SK-N-SH treated with all-trans-retinoic acid at 6 μM for 48 hours (cell line): ENCODE results near the gene HELQ.
"Not testable (repeated sequence)": the region's sequence is repeated elsewhere in the genome, so short reads cannot be mapped to it uniquely, and the experiment has no call there.

Source experiments
- ATAC-seq: fragments of 200-7000 bp; cut with Tn5 transposase; 3 replicates; pipeline ENCODE4 v1.9.1; 2020; ENCODE audit warnings: mild to moderate bottlenecking, moderate library complexity
- BACH2 ChIP-seq: fragments of 250-450 bp; sonication (Bioruptor Pico); IDR thresholded peaks from 2 replicates; pipeline ENCODE4 v1.9.0; 2021; ENCODE audit warnings: mild to moderate bottlenecking, borderline replicate concordance
- CSDC2 ChIP-seq: fragments of 250-450 bp; sonication (Bioruptor Pico); IDR thresholded peaks from 2 replicates; pipeline ENCODE4 v1.5.0; 2020; ENCODE audit warnings: mild to moderate bottlenecking, moderate library complexity
- ESRRG ChIP-seq: fragments of 250-450 bp; sonication (Bioruptor Pico); IDR thresholded peaks from 2 replicates; pipeline ENCODE4 v1.6.1; 2021; ENCODE audit warnings: mild to moderate bottlenecking
- GLIS3 ChIP-seq: fragments of 250-450 bp; sonication (Bioruptor Pico); IDR thresholded peaks from 2 replicates; pipeline ENCODE4 v1.5.0; 2020; ENCODE audit warnings: mild to moderate bottlenecking, moderate library complexity
- ISL1 ChIP-seq: fragments of 250-450 bp; sonication (Bioruptor Pico); IDR thresholded peaks from 2 replicates; pipeline ENCODE4 v2.1.2; 2022; ENCODE audit warnings: mild to moderate bottlenecking, moderate library complexity
- OSR1 ChIP-seq: fragments of 250-450 bp; sonication (Bioruptor Pico); IDR thresholded peaks from 2 replicates; pipeline ENCODE4 v1.8.0; 2022; ENCODE audit warnings: moderate library complexity, mild to moderate bottlenecking, inconsistent platforms
- PPARA ChIP-seq: fragments of 250-450 bp; sonication (Bioruptor Pico); IDR thresholded peaks from 2 replicates; pipeline ENCODE4 v1.5.0; 2020; ENCODE audit warnings: mild to moderate bottlenecking, borderline replicate concordance
- RARB ChIP-seq: fragments of 250-450 bp; sonication (Bioruptor Pico); IDR thresholded peaks from 2 replicates; pipeline ENCODE4 v1.8.0; 2021; ENCODE audit warnings: mild to moderate bottlenecking, moderate library complexity
- SNAI2 ChIP-seq: fragments of 250-450 bp; sonication (Bioruptor Pico); IDR thresholded peaks from 2 replicates; pipeline ENCODE4 v1.5.0; 2020; ENCODE audit warnings: mild to moderate bottlenecking, moderate library complexity
- TCF4 ChIP-seq: fragments of 250-450 bp; sonication (Bioruptor Pico); IDR thresholded peaks from 2 replicates; pipeline ENCODE4 v1.8.0; 2021; ENCODE audit warnings: mild to moderate bottlenecking, moderate library complexity, borderline replicate concordance
- TOX ChIP-seq: fragments of 250-450 bp; sonication (Bioruptor Pico); IDR thresholded peaks from 2 replicates; pipeline ENCODE4 v1.8.0; 2021; ENCODE audit warnings: mild to moderate bottlenecking, moderate library complexity, borderline replicate concordance
- ZC3H10 ChIP-seq: fragments of 250-450 bp; sonication (Bioruptor Pico); IDR thresholded peaks from 2 replicates; pipeline ENCODE4 v1.5.1; 2021; ENCODE audit warnings: mild to moderate bottlenecking, moderate library complexity
- ZFP3 ChIP-seq: fragments of 250-450 bp; sonication (Bioruptor Pico); IDR thresholded peaks from 2 replicates; pipeline ENCODE4 v1.5.0; 2020; ENCODE audit warnings: mild to moderate bottlenecking, moderate library complexity
- ZFP30 ChIP-seq: fragments of 450-650 bp; formaldehyde crosslinking; IDR thresholded peaks from 2 replicates; pipeline ENCODE4 v1.5.0; 2022; ENCODE audit warnings: mild to moderate bottlenecking, moderate library complexity
- ZNF70 ChIP-seq: fragments of 450-650 bp; formaldehyde crosslinking; IDR thresholded peaks from 2 replicates; pipeline ENCODE4 v1.5.0; 2020; ENCODE audit warnings: mild to moderate bottlenecking, moderate library complexity
- ZNF8 ChIP-seq: fragments of 450-650 bp; formaldehyde crosslinking; IDR thresholded peaks from 2 replicates; pipeline ENCODE4 v1.5.0; 2020; ENCODE audit warnings: mild to moderate bottlenecking, moderate library complexity
- TF ChIP-seq, protein P1 (sequence below): fragments of 250-450 bp; sonication (Bioruptor Pico); IDR thresholded peaks from 2 replicates; pipeline ENCODE4 v1.8.0; 2021; ENCODE audit warnings: low read depth, mild to moderate bottlenecking, moderate library complexity, borderline replicate concordance
- TF ChIP-seq, protein P2 (sequence below): fragments of 250-450 bp; sonication (Bioruptor Pico); IDR thresholded peaks from 2 replicates; pipeline ENCODE4 v1.5.1; 2020; ENCODE audit warnings: low read depth, mild to moderate bottlenecking, moderate library complexity
- TF ChIP-seq, protein P3 (sequence below): fragments of 250-450 bp; sonication (Bioruptor Pico); IDR thresholded peaks from 2 replicates; pipeline ENCODE4 v1.5.1; 2021; ENCODE audit warnings: mild to moderate bottlenecking, moderate library complexity
- TF ChIP-seq, protein P4 (sequence below): fragments of 250-450 bp; sonication (Bioruptor Pico); IDR thresholded peaks from 2 replicates; pipeline ENCODE4 v1.5.0; 2020; ENCODE audit warnings: mild to moderate bottlenecking, moderate library complexity
- TF ChIP-seq, protein P5 (sequence below): fragments of 250-450 bp; sonication (Bioruptor Pico); IDR thresholded peaks from 2 replicates; pipeline ENCODE4 v1.8.0; 2020; ENCODE audit warnings: mild to moderate bottlenecking, moderate library complexity, borderline replicate concordance

Gene HELQ

DNA sequence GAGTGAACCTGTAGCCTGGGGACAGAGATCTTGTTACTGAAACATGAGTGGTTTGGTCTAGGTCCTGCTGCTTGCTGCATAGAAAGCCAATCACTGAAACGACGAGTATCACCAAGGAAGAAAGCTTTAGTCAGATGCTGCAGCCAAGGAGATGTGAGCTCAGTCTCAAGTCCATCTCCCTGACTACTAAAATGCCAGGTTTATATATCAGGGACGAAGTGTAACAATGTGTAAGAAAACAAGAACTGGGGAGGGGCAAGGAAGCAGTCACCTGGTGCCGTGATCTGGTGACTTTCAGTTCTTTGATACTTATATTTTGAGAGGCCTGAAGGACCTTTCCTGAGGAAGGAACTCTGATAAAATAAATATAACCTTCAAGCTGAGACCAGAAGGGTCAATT is 48.9 kb upstream of the HELQ start (continued):
- no peak for TF ChIP-seq BACH2 (CRISPR knock-in tag)
- TF ChIP-seq, all 23 proteins: peak for 0

DNA sequence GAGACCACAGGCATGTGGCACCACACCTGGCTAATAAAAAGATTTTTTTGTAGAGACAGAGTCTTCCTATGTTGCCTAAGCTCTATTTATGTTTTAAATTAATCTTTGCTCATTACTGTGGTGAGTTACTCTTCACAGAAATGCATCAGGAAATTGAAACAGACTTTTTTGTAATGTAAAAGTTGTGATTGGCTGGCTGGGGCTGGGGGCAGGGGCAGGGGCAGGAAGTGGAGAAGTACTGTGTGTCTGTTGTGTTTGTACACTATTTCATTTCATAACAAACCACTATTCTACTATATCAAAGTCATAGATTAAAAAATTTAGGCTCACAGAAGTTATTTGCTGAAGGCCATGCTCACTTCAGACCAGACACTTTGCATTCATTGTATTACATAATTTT is 48.4 kb upstream of the HELQ start:
- no peak for ATAC-seq
- TF ChIP-seq OSR1 (CRISPR knock-in tag): no peak
- TF ChIP-seq, protein P1, sequence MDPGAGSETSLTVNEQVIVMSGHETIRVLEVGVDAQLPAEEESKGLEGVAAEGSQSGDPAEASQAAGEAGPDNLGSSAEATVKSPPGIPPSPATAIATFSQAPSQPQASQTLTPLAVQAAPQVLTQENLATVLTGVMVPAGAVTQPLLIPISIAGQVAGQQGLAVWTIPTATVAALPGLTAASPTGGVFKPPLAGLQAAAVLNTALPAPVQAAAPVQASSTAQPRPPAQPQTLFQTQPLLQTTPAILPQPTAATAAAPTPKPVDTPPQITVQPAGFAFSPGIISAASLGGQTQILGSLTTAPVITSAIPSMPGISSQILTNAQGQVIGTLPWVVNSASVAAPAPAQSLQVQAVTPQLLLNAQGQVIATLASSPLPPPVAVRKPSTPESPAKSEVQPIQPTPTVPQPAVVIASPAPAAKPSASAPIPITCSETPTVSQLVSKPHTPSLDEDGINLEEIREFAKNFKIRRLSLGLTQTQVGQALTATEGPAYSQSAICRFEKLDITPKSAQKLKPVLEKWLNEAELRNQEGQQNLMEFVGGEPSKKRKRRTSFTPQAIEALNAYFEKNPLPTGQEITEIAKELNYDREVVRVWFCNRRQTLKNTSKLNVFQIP: no peak
- TF ChIP-seq CSDC2 (CRISPR knock-in tag): no peak
- TF ChIP-seq TOX (CRISPR knock-in tag): no peak
- no peak for TF ChIP-seq SNAI2 (CRISPR knock-in tag)
- TF ChIP-seq ZFP30: no peak
- TF ChIP-seq, protein P2, sequence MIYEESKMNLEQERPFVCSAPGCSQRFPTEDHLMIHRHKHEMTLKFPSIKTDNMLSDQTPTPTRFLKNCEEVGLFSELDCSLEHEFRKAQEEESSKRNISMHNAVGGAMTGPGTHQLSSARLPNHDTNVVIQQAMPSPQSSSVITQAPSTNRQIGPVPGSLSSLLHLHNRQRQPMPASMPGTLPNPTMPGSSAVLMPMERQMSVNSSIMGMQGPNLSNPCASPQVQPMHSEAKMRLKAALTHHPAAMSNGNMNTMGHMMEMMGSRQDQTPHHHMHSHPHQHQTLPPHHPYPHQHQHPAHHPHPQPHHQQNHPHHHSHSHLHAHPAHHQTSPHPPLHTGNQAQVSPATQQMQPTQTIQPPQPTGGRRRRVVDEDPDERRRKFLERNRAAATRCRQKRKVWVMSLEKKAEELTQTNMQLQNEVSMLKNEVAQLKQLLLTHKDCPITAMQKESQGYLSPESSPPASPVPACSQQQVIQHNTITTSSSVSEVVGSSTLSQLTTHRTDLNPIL: no peak
- TF ChIP-seq ZNF70: no peak
- TF ChIP-seq ZFP3: no peak
- no peak for TF ChIP-seq ESRRG (CRISPR knock-in tag)
- no peak for TF ChIP-seq RARB (CRISPR knock-in tag)
- no peak for TF ChIP-seq BACH2 (CRISPR knock-in tag)
- no peak for TF ChIP-seq ISL1 (CRISPR knock-in tag)
- TF ChIP-seq, protein P3, sequence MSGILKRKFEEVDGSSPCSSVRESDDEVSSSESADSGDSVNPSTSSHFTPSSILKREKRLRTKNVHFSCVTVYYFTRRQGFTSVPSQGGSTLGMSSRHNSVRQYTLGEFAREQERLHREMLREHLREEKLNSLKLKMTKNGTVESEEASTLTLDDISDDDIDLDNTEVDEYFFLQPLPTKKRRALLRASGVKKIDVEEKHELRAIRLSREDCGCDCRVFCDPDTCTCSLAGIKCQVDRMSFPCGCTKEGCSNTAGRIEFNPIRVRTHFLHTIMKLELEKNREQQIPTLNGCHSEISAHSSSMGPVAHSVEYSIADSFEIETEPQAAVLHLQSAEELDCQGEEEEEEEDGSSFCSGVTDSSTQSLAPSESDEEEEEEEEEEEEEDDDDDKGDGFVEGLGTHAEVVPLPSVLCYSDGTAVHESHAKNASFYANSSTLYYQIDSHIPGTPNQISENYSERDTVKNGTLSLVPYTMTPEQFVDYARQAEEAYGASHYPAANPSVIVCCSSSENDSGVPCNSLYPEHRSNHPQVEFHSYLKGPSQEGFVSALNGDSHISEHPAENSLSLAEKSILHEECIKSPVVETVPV (CRISPR knock-in tag): no peak
- no peak for TF ChIP-seq ZNF8 (CRISPR knock-in tag)
- TF ChIP-seq, protein P4, sequence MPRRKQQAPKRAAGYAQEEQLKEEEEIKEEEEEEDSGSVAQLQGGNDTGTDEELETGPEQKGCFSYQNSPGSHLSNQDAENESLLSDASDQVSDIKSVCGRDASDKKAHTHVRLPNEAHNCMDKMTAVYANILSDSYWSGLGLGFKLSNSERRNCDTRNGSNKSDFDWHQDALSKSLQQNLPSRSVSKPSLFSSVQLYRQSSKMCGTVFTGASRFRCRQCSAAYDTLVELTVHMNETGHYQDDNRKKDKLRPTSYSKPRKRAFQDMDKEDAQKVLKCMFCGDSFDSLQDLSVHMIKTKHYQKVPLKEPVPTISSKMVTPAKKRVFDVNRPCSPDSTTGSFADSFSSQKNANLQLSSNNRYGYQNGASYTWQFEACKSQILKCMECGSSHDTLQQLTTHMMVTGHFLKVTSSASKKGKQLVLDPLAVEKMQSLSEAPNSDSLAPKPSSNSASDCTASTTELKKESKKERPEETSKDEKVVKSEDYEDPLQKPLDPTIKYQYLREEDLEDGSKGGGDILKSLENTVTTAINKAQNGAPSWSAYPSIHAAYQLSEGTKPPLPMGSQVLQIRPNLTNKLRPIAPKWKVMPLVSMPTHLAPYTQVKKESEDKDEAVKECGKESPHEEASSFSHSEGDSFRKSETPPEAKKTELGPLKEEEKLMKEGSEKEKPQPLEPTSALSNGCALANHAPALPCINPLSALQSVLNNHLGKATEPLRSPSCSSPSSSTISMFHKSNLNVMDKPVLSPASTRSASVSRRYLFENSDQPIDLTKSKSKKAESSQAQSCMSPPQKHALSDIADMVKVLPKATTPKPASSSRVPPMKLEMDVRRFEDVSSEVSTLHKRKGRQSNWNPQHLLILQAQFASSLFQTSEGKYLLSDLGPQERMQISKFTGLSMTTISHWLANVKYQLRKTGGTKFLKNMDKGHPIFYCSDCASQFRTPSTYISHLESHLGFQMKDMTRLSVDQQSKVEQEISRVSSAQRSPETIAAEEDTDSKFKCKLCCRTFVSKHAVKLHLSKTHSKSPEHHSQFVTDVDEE (CRISPR knock-in tag): no peak
- TF ChIP-seq GLIS3 (CRISPR knock-in tag): no peak

DNA sequence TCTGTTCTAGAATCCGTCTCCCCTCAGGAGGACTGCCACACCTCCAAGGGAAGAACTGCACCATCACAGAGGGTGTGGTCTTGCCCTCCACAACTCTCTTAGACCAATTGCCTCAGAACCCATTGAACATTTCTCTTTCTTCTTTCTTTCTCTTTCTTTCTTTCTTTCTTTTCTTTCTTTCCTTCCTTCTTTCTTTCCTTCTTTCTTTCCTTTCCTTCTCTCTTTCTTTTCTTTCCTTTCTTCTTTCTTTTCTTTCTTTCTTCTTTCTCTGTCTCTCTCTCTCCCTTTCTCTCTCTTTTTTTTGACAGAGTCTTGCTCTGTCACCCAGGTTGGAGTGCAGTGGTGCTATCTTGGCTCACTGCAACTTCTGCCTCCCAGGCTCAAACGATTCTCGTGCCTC is 46.0 kb upstream of the HELQ start:
- not testable (repeated sequence) for ATAC-seq

DNA sequence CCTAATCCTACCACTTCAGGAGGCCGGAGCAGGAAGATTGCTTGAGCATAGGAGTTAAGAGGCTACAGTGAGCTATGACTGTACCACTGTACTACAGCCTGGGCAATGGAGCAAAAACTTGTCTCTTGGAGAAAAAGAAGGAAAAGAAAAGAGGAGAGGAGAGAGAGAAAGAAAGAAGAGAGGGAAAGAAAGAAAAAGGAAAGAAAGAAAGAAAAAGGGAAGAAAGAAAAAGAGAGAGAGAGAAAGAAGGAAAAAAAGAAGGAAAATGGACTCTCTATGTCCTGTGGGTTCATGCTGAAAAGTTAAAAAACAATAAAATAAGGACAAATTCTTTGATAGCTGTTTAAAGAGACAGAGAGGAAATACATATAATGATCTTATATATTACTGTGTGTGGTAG is 42.6 kb upstream of the HELQ start:
- no peak for ATAC-seq

More for the DNA sequence above, 42.6 kb upstream of the HELQ start:
- TF ChIP-seq RARB (CRISPR knock-in tag): no peak
- TF ChIP-seq TCF4 (CRISPR knock-in tag): no peak
- TF ChIP-seq BACH2 (CRISPR knock-in tag): no peak
- TF ChIP-seq ZNF70: no peak
- TF ChIP-seq, protein P3 (CRISPR knock-in tag): no peak
- TF ChIP-seq SNAI2 (CRISPR knock-in tag): no peak
- TF ChIP-seq ESRRG (CRISPR knock-in tag): no peak
- no peak for TF ChIP-seq ZFP30
- TF ChIP-seq, protein P4 (CRISPR knock-in tag): no peak
- TF ChIP-seq ZNF8 (CRISPR knock-in tag): no peak
- TF ChIP-seq PPARA (CRISPR knock-in tag): no peak
- no peak for TF ChIP-seq ISL1 (CRISPR knock-in tag)
- no peak for TF ChIP-seq GLIS3 (CRISPR knock-in tag)
- no peak for TF ChIP-seq OSR1 (CRISPR knock-in tag)
- no peak for TF ChIP-seq TOX (CRISPR knock-in tag)
- TF ChIP-seq, protein P2: no peak
- TF ChIP-seq ZC3H10 (CRISPR knock-in tag): no peak
- TF ChIP-seq, protein P5, sequence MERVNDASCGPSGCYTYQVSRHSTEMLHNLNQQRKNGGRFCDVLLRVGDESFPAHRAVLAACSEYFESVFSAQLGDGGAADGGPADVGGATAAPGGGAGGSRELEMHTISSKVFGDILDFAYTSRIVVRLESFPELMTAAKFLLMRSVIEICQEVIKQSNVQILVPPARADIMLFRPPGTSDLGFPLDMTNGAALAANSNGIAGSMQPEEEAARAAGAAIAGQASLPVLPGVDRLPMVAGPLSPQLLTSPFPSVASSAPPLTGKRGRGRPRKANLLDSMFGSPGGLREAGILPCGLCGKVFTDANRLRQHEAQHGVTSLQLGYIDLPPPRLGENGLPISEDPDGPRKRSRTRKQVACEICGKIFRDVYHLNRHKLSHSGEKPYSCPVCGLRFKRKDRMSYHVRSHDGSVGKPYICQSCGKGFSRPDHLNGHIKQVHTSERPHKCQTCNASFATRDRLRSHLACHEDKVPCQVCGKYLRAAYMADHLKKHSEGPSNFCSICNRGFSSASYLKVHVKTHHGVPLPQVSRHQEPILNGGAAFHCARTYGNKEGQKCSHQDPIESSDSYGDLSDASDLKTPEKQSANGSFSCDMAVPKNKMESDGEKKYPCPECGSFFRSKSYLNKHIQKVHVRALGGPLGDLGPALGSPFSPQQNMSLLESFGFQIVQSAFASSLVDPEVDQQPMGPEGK (CRISPR knock-in tag): no peak
